A549 (cell line): ENCODE results near the gene COIL.

Experiments used
- CHD2 ChIP-seq: fragments of 150-350 bp; IDR thresholded peaks from 2 replicates; pipeline ENCODE4 v1.6.1; 2014; ENCODE audit warnings: low read length; ENCODE audit not compliant: partially characterized antibody
- HDAC2 ChIP-seq: fragments of 200-600 bp; sonication (generic); IDR thresholded peaks from 2 replicates; pipeline ENCODE4 v1.6.1; 2016
- JUN ChIP-seq, 2 experiments: fragments of >200 bp; sonication (Bioruptor Twin); formaldehyde crosslinking; IDR thresholded peaks; 2 replicates in 1 of 2; 3 replicates in 1 of 2; pipeline ENCODE4 v1.6.1; 2016 to 2017
- MAFK ChIP-seq: fragments of 450-650 bp; IDR thresholded peaks from 2 replicates; pipeline ENCODE4 v1.6.1; 2014; ENCODE audit not compliant: partially characterized antibody
- POLR2A ChIP-seq: IDR thresholded peaks from 2 replicates; pipeline ENCODE4 v1.6.1; 2012; ENCODE audit warnings: mild to moderate bottlenecking, low read length
- RCOR1 ChIP-seq: fragments of 150-350 bp; IDR thresholded peaks from 2 replicates; pipeline ENCODE4 v1.6.1; 2014; ENCODE audit warnings: antibody characterized with exemption, low read length, low read depth
- RNF2 ChIP-seq: fragments of 200-600 bp; sonication (generic); IDR thresholded peaks from 2 replicates; pipeline ENCODE4 v1.6.1; 2016; ENCODE audit warnings: low read depth, mild to moderate bottlenecking, antibody characterized with exemption, moderate library complexity, borderline replicate concordance
- ZNF302 ChIP-seq: fragments of 250-450 bp; sonication (Bioruptor Pico); IDR thresholded peaks from 2 replicates; pipeline ENCODE4 v1.9.0; 2021; ENCODE audit warnings: inconsistent platforms, mild to moderate bottlenecking, moderate library complexity
- TF ChIP-seq, protein P1 (sequence below): fragments of >200 bp; sonication (Bioruptor Twin); formaldehyde crosslinking; IDR thresholded peaks from 3 replicates; pipeline ENCODE4 v1.5.1; 2016
- TF ChIP-seq, protein P2 (sequence below): IDR thresholded peaks from 2 replicates; pipeline ENCODE4 v1.6.1; 2012

DNA sequence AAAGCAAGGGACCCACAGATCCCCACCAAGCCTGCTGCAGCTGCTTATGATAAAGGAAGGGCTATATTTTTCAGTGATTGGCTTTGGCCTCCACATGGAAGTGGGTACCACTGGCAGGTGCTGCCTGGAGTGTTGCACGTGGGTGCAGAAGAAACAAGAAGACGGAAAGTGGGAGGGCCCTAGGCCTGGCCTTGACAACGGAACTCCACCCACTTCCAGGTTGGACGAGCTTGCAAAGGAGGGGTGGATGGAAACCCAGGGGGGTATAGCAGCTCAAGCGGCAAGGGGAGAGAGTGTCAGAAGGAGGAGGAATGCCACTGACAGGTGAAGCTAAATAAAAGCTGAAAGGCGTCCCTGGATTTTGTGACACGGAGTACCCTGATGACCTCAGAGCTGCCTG is 67.3 kb downstream of the COIL start:
- no peak for TF ChIP-seq CHD2
- TF ChIP-seq, protein P1, sequence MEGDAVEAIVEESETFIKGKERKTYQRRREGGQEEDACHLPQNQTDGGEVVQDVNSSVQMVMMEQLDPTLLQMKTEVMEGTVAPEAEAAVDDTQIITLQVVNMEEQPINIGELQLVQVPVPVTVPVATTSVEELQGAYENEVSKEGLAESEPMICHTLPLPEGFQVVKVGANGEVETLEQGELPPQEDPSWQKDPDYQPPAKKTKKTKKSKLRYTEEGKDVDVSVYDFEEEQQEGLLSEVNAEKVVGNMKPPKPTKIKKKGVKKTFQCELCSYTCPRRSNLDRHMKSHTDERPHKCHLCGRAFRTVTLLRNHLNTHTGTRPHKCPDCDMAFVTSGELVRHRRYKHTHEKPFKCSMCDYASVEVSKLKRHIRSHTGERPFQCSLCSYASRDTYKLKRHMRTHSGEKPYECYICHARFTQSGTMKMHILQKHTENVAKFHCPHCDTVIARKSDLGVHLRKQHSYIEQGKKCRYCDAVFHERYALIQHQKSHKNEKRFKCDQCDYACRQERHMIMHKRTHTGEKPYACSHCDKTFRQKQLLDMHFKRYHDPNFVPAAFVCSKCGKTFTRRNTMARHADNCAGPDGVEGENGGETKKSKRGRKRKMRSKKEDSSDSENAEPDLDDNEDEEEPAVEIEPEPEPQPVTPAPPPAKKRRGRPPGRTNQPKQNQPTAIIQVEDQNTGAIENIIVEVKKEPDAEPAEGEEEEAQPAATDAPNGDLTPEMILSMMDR, result no peak
- TF ChIP-seq RNF2, result no peak
- TF ChIP-seq MAFK, result no peak
- no peak for TF ChIP-seq HDAC2
- TF ChIP-seq RCOR1, result no peak
- no peak for TF ChIP-seq POLR2A
- TF ChIP-seq JUN (IDR thresholded peaks at IDR 0.05), result no peak
- no peak for TF ChIP-seq ZNF302
- TF ChIP-seq, protein P2, sequence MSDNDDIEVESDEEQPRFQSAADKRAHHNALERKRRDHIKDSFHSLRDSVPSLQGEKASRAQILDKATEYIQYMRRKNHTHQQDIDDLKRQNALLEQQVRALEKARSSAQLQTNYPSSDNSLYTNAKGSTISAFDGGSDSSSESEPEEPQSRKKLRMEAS, result no peak
